Measurements from ENCODE around the gene GPX3.

Gene GPX3

DNA sequence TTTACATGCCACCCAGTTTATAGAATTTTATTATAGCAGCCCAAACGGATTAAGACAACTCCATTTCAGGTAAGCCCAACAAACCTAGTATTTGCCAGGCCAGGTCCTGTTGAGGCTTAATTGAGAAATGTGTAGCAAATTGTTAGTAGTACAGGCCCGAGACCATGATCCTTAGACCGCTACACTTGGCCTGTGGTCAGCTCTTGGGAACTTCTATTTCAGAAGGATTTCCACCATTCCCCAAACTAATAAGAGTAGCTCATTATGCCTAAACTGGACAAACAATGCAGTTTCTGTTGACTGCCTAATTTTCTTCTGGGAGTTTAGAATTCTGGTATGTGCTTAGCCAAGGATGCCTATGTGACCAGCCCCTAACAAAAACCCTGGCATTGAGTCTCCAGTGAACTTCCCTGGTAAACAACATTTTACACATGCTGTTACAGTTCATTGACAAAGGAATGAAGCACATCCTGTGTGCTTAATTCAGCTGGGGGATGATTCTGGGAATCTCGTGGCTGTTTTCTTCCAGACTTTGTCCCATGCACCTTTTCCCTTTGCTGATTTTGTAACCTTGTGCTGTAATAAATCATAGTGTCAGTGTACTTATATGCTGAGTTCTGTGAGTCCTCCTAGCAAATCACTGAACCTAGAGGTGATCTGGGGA, 5.6 kb upstream of the GPX3 start:
- no peak for DNase-seq (ENCODE audit: low read depth)

GRCh38 chr5:151015974-151016587, 4.3 kb upstream of the GPX3 start:
- DNase-seq (ENCODE audit: low read depth) = no peak

- DNase-seq (ENCODE audit: low read depth) = no peak
Measured at GRCh38 chr5:151016700-151017099, 3.7 kb upstream of the GPX3 start.

GRCh38 chr5:151017897-151018296, 2.5 kb upstream of the GPX3 start:
- no peak for DNase-seq (ENCODE audit: low read depth)

DNA sequence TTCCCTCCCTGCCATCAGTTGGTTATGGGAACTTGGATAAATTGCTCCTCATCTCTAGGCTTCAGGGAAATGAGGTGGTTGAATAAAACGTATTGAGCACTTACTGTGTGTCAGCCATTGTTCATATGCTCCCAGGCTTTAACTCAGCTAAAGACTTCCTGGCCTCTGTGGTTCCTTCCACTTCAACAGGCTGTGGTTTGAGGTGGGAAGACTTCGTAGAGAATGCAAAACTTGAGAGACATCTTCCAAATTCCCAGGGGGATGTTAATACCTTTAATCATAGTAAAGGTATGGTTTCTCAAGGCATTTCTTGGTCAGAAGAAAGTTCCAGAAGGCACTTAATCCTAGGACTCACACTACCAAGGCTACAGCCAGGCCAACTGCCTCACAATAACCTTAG, 1.5 kb upstream of the GPX3 start:
- DNase-seq (ENCODE audit: low read depth) = no peak

- DNase-seq (ENCODE audit: low read depth) = no peak
Measured at GRCh38 chr5:151019331-151019730, 1.1 kb upstream of the GPX3 start.

- DNase-seq (ENCODE audit: low read depth) = no peak
Measured at GRCh38 chr5:151021746-151022145, 1.4 kb downstream of the GPX3 start.

GRCh38 chr5:151022511-151023018, 2.2 kb downstream of the GPX3 start:
- no peak for DNase-seq (ENCODE audit: low read depth)

GRCh38 chr5:151023047-151023615, 2.7 kb downstream of the GPX3 start:
- DNase-seq (ENCODE audit: low read depth) = no peak

- DNase-seq (ENCODE audit: low read depth) = no peak
Measured at GRCh38 chr5:151023651-151024050, 3.3 kb downstream of the GPX3 start.

DNA sequence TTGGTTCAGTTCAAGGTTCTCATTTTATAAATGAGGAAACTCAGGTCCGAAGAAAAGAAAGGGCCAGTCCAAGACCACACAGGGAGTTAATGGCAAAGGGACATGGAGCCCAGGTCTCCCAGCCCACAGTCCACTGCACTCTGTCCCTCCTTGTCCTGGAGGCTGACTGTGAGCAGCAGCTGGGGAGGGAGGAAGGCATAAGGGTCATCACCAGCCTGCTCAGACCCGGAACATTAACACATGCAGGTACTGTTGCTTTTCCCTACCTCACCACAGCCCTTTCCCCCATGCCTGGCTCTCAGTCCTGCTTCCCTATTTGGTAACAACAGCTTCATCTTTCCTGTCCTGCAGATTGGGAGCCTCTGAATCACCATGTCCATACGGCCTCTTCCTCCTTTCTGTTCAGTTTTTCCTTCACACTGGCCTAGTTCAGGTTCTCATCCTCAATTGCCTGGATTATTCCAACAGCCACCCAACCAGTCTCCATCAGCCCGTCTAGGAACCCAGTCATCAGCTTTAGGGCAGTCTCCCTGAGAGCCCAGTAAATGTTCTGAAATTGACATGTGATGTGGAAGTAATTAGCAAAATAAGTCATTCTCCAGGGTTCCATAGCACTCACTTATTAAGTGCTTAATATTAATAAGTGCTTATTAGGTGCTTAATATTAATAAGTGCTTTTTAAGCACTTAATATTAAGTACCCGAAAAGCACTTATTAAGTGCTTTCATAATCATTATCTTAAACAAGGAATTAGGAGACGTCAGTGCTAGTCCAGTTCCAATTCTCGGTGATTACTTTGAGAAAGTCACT, 4.3 kb downstream of the GPX3 start:
- no peak for DNase-seq (ENCODE audit: low read depth)

DNA sequence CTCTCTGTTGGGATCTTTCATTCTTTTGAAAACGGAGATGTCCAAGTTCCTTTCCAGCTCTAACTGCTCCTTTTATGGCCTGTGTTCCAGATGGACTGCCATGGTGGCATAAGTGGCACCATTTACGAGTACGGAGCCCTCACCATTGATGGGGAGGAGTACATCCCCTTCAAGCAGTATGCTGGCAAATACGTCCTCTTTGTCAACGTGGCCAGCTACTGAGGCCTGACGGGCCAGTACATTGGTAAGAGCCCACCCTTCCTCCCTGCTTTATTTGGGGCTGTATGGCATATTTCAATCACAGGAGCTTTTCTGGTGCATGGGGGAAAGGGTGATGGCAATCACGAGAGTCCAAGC, 4.8 kb downstream of the GPX3 start:
- DNase-seq (ENCODE audit: low read depth) = no peak

DNA sequence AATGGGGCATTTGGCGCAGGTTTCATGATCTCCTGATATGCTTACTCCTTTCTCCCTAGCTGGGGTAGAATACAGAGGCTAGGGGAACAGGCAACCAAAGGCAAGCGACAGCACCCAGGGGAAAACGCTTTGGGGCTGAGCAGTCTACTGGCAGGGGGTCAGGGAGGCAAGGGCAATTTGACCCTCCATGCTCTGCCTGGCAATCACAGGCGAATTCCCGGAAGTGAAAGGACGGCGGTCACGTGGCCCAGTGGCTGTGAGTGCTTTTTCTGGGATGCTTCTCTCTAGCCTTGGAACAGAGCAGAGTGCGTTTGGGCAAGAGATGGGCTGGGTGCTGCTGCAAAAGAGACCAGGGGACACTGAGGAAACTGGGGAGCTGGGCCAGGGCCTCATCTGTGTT, 5.7 kb downstream of the GPX3 start:
- no peak for DNase-seq (ENCODE audit: low read depth)

GRCh38 chr5:151026679-151027078, 6.3 kb downstream of the GPX3 start:
- DNase-seq (ENCODE audit: low read depth) = no peak

DNA sequence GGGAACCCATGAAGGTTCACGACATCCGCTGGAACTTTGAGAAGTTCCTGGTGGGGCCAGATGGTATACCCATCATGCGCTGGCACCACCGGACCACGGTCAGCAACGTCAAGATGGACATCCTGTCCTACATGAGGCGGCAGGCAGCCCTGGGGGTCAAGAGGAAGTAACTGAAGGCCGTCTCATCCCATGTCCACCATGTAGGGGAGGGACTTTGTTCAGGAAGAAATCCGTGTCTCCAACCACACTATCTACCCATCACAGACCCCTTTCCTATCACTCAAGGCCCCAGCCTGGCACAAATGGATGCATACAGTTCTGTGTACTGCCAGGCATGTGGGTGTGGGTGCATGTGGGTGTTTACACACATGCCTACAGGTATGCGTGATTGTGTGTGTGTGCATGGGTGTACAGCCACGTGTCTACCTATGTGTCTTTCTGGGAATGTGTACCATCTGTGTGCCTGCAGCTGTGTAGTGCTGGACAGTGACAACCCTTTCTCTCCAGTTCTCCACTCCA, 7.6 kb downstream of the GPX3 start:
- DNase-seq (ENCODE audit: low read depth) = no peak

DNA sequence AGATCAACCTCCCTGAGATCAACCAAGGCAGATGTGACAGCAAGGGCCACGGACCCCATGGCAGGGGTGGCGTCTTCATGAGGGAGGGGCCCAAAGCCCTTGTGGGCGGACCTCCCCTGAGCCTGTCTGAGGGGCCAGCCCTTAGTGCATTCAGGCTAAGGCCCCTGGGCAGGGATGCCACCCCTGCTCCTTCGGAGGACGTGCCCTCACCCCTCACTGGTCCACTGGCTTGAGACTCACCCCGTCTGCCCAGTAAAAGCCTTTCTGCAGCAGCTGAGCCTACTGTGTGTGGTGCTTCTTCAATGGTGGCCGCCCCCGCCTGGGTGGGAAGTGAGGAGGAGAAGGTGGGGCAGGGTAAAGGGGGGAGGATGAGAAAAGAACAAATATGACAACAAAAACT, 8.3 kb downstream of the GPX3 start:
- no peak for DNase-seq (ENCODE audit: low read depth)

DNA sequence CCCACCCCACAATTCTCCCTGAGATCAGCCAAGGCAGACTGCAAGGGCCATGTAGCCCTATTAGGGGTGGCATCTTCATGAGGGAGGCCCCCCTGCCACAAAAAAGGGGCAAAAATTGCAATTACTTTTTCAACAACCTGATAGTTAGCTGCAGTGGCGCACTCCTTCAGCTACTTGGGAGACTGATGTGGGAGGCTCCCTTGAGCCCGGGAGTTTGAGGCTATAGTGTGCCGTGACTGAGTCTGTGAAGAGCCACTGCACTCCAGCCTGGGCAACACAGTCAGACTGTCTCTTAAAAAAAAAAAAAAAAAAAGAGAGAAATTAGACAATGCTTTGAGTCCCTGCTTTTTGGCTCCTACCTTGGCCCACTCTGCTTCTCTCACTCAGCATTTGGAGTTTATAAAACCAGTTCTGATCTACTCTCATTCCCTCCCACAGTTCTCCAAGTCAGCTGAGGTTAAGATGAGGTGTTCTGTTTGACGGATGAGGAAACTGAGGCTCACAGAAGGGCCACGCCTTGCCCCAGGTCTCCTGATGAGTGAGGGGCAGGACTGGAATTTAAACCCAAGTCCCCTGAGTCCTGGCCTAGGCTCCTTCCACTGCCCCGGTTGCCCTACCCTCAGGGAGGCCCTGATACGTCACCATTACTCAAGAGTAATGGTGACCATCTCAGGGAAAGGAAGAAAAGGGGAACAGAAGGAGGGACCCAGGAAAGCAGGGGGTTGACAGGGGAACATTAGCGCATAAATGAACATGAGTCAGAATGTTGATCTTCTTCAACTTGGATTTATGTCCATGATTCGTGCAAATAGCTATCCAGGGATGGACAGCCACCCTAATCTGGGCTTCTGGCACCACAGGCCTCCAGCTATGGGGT, 9.0 kb downstream of the GPX3 start:
- no peak for DNase-seq (ENCODE audit: low read depth)

DNA sequence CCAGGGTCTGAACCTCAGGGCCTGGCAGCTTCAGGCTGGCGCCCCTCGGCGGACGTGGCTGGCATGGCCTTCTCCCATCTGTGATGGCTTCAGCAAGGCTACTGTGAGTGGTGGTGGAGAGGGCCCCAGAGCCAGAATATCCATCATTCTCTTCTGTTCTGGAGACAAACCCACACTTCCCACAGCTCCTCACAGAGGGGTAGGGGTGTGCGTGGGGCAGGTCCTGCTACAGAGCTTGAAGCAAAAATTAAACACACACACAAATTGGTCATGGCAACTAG, 9.6 kb downstream of the GPX3 start:
- no peak for DNase-seq (ENCODE audit: low read depth)

- no peak for DNase-seq (ENCODE audit: low read depth)
Measured at GRCh38 chr5:151030379-151030778, 10.0 kb downstream of the GPX3 start.

DNA sequence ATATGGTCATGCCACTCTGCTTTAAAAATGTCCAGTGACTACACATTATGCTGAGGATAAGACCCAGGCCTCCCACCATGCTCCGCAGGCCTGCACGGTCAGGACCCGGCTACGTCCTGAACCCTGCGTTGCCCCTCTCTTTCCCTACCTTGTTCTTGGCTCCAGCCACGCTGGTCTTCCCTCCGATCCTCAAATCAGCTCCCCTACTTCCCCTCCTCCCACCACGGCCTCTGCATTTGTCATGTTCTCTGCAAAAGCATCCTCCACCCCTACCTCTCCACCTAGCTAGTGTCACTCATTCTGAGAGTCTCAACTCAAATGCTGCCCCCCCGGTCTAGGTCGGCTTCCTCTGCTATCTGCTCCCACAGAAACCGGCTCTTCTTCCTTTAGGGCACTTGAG, 11.2 kb downstream of the GPX3 start:
- no peak for DNase-seq (ENCODE audit: low read depth)

DNA sequence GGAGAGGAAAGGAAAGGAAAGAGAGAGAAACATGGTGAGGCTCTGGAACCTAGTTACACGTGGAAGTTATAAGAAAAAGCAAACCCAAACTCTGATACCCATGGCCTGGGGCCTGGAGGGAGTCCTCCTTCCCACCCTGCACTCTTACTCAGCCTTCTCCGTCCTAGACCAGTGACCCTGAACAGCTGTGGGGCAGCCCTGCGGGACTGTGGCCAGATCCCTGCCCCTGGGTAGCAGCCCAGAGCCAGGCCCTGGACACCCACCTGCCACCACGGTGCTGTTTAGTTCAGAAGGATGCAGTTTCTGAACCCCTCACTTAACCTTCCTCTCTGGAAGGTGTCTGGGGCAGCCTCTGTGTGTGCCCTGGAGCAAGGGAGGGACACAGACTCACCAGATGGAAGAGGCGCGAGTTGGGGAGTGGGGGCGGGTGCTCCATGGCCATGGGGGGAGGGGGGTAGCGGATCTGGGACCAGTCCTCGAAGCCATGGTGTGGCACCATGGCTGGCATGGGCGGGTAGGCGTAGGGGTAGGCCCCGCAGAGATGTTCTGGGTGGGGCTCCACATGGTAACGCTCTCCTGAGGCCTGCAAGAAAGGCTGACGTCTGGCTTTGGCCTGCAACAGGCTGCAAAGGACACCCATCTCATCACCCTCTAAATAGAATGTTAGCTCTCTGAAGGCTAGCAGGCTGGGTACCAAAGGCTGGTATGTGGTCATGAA, 13.0 kb downstream of the GPX3 start:
- DNase-seq (ENCODE audit: low read depth) = no peak

Data from fibroblast of the conjunctiva (primary cell).